Measurements from ENCODE around the gene JUN.

Gene JUN

DNA sequence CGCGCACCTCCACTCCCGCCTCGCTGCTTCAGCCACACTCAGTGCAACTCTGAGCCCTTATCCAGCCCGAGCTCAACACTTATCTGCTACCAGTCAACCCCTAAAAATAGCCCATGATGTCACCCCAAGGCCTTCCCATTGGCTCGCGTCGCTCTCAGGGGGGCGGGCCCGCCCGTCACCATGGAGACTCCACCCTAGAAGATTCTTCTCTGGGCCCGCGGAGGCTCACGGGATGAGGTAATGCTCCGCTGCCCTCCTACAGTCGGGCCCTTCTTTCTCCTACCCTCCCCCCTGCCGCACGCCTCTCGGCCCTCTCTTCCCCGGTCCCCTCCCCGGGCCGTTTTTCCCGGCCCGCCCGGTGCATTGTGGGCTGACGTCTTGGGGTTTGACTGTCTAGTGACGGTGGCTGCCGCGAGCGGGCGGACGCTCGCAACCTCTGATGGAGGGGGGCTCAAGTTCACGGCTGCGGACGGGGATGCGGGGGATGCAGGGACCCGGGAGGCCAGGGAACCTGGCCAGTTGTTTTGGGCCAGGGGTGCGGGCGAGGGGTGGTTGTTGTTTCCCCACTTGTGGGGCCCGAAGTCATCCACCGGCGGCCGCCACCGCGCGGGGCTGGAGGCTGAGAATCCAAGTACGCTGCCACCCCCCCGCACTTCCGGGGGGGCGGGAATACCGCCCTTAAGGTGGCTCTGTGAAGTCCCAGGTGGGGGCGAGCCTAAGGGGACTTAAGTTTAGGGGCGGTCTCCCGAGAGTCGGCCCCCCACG lies at the start of gene JUN:
JUN (minus strand) TSS at position 55 of the 765 bp plus-strand sequence. CDS start 977 bp downstream, outside the sequence.
- H3K4me1 ChIP-seq (ENCODE audit: control insufficient read depth, insufficient read depth, low read length): peaks cover 3% of the 10 kb centered on the region
- H3K4me3 ChIP-seq (ENCODE audit: low read length): peak within 1 kb of the TSS; percentile 98
- peak within 1 kb of the TSS; percentile 100 for H3K27ac ChIP-seq (ENCODE audit: low read depth, low read length)
- peak within 1 kb of the TSS; percentile 100 for H3K9ac ChIP-seq (ENCODE audit: low read length)
- H3K36me3 ChIP-seq (ENCODE audit: control insufficient read depth, insufficient read depth, low read length): peaks cover 11% of the 10 kb centered on the region
- H3K27me3 ChIP-seq (ENCODE audit: control insufficient read depth, insufficient read depth, low read length): no peaks in the 10 kb centered on the region

DNA sequence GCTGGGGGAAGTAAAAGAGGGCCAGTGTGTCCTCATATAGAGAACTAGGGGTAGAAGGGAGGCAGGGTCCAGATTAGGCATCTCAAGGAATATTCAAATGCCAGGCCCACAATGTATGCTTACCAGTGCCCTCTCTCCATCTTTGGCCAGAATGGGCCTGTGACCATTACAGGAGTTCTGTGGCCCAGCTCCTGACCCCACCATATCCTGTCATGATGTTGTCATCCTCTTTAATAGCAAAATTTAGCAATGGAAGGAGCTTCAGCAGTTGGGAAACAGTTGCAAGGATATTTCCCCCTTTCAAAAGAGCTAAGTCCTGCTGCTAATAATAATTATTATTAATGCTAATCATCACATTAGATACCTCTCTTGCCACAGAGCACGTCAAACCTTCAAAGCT lies 49.3 kb upstream of the JUN start:
- Histone ChIP-seq H3K4me1 (ENCODE audit: control insufficient read depth, insufficient read depth, low read length) (no peaks in the 10 kb centered on the region), H3K9ac (ENCODE audit: low read length) (no peak overlapping the region), H3K36me3 (ENCODE audit: control insufficient read depth, insufficient read depth, low read length) (no peaks in the 10 kb centered on the region), H3K27ac (ENCODE audit: low read depth, low read length) (no peak overlapping the region), H3K27me3 (ENCODE audit: control insufficient read depth, insufficient read depth, low read length) (no peaks in the 10 kb centered on the region), H3K4me3 (ENCODE audit: low read length) (no peak overlapping the region)

DNA sequence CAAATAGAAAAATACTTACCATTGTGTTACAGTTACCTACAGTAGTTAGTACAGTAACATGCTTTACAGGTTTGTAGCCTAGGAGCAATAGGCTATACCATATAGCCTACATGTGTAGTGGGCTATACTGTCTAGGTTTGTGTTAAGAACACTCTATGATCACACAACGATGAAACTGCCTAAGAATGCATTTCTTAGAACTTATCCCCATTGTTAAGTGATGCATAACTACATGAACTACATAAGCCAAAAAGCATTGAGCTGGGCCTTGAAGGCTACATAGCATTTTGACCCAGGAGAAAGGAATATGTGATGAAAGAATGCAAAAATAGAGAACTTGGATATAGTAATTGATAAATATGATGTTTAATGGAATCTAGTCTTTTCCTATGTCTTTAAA lies 46.4 kb upstream of the JUN start:
- Histone ChIP-seq H3K4me1 (ENCODE audit: control insufficient read depth, insufficient read depth, low read length) (no peaks in the 10 kb centered on the region), H3K27ac (ENCODE audit: low read depth, low read length) (no peak overlapping the region), H3K36me3 (ENCODE audit: control insufficient read depth, insufficient read depth, low read length) (no peaks in the 10 kb centered on the region), H3K27me3 (ENCODE audit: control insufficient read depth, insufficient read depth, low read length) (no peaks in the 10 kb centered on the region), H3K4me3 (ENCODE audit: low read length) (no peak overlapping the region), H3K9ac (ENCODE audit: low read length) (no peak overlapping the region)

DNA sequence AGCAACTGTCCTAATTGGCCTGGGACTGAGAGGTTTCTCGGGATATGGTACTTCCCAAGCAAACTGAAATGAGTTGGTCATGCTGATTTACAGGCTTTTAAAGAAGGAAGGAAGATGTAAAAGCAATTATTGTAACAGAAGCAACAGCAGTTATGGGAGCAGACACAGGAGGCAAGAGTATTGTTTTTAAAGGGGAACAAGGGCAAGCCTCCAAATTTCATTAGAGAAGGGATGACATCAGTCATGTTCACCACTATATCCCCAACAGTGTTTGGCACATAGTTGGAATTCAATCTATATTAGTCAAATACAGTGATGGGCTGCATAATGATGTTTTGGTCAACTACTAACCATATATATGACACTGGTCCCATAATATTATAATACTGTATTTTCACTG lies 46.0 kb upstream of the JUN start:
- Histone ChIP-seq H3K36me3 (ENCODE audit: control insufficient read depth, insufficient read depth, low read length) (no peaks in the 10 kb centered on the region), H3K9ac (ENCODE audit: low read length) (no peak overlapping the region), H3K27ac (ENCODE audit: low read depth, low read length) (no peak overlapping the region), H3K4me3 (ENCODE audit: low read length) (no peak overlapping the region), H3K27me3 (ENCODE audit: control insufficient read depth, insufficient read depth, low read length) (no peaks in the 10 kb centered on the region), H3K4me1 (ENCODE audit: control insufficient read depth, insufficient read depth, low read length) (no peaks in the 10 kb centered on the region)

DNA sequence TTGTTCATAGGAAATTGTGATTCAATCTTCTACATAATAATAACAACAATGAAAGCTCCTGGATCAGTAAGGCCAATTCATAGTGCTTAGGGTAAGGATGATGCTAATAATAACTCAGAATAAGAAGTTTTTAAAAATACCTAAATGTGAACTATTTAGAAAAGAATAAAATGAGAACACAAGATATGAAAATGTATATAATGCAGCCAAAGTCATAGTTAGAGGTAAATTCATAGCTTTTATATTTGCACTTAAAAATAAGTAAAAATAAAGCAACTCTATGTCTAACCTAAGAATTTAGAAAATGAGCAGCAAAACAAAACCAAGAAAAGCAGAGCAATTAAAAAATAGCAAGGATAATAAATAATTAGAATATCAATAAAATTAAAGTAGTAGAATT lies 43.5 kb upstream of the JUN start:
- Histone ChIP-seq H3K4me1 (ENCODE audit: control insufficient read depth, insufficient read depth, low read length) (no peaks in the 10 kb centered on the region), H3K27ac (ENCODE audit: low read depth, low read length) (no peak overlapping the region), H3K27me3 (ENCODE audit: control insufficient read depth, insufficient read depth, low read length) (no peaks in the 10 kb centered on the region), H3K36me3 (ENCODE audit: control insufficient read depth, insufficient read depth, low read length) (no peaks in the 10 kb centered on the region), H3K9ac (ENCODE audit: low read length) (no peak overlapping the region), H3K4me3 (ENCODE audit: low read length) (no peak overlapping the region)

DNA sequence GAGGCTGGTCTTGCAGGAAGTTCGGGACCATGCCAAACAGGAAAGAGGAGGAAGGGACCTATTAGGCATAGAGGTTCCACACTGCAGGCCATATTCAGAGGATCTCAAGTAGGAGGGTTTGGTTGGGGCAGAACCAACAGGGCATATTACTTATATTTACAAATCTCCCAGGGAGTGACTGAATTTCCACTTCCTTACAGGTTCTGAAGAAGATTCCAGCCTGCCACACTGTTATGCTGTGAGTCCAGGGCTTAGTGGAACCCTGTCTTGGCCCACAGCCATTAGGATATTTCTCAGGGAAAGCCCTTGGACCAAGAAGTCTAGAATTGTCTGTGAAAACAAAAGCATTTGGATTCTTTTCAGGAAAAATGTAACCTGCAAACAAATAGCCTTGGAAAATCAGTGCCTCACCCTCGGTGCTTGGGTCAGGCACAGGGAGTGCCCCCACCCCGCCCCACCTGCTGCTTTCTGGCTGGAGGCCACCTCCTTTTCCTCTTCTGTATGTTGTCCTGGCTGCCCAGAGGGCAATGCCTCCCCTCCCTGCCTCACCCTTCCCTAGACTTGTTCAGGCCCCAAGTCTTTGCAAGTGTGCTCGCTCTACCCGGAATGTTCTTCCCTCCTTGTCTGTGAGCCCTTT lies 41.0 kb upstream of the JUN start:
- Histone ChIP-seq H3K9ac (ENCODE audit: low read length) (no peak overlapping the region), H3K4me1 (ENCODE audit: control insufficient read depth, insufficient read depth, low read length) (no peaks in the 10 kb centered on the region), H3K36me3 (ENCODE audit: control insufficient read depth, insufficient read depth, low read length) (no peaks in the 10 kb centered on the region), H3K27ac (ENCODE audit: low read depth, low read length) (no peak overlapping the region), H3K4me3 (ENCODE audit: low read length) (no peak overlapping the region), H3K27me3 (ENCODE audit: control insufficient read depth, insufficient read depth, low read length) (no peaks in the 10 kb centered on the region)

DNA sequence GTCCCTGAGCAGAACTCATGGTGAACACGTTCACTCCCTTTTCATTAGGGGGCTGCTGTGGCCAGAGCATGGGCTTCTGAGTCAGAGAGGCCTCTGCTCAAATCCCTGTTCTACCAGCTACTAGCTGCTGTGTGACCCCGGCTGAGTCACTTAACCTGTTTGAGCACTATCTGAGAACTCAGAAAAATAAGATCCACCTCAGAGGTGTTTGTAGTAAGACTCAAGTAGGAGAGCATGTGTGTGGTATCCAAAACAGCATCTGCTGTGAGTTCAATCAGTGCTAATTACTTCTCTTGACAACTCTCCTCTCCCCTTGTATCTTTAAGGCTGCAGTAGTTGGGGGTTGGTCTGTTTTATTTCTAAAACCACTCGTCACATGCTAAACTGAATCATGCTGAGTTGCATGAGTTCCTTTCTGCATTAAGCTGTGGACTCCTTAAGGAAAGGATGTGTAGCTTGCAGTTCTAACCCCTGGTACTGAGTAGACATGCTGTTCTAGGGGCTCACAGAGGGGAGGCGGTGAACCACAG lies 39.7 kb upstream of the JUN start:
- Histone ChIP-seq H3K36me3 (ENCODE audit: control insufficient read depth, insufficient read depth, low read length) (no peaks in the 10 kb centered on the region), H3K9ac (ENCODE audit: low read length) (no peak overlapping the region), H3K27me3 (ENCODE audit: control insufficient read depth, insufficient read depth, low read length) (no peaks in the 10 kb centered on the region), H3K4me1 (ENCODE audit: control insufficient read depth, insufficient read depth, low read length) (no peaks in the 10 kb centered on the region), H3K4me3 (ENCODE audit: low read length) (no peak overlapping the region), H3K27ac (ENCODE audit: low read depth, low read length) (no peak overlapping the region)

DNA sequence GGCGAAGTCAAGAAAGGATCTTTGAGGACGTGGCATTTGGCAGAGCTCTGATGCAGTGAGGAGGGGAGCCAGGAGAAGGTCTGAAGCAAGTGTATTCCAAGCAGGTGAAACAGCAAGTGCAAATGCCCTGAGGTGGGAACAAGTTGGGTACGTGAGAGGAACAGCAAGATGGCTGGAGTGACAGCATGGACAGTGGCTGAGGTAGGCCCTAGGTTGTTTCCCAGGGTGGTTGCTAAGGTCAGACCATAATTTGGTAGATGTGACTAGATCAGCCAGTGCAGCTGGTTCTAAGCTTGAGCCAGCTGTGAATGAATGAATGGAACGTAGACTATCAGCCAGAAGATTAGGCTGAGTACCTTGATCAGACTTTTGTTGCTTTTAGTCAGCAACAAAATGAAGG lies 37.5 kb upstream of the JUN start:
- Histone ChIP-seq H3K9ac (ENCODE audit: low read length) (no peak overlapping the region), H3K4me3 (ENCODE audit: low read length) (no peak overlapping the region), H3K27ac (ENCODE audit: low read depth, low read length) (no peak overlapping the region), H3K27me3 (ENCODE audit: control insufficient read depth, insufficient read depth, low read length) (no peaks in the 10 kb centered on the region), H3K4me1 (ENCODE audit: control insufficient read depth, insufficient read depth, low read length) (peaks cover 3% of the 10 kb centered on the region), H3K36me3 (ENCODE audit: control insufficient read depth, insufficient read depth, low read length) (no peaks in the 10 kb centered on the region)

DNA sequence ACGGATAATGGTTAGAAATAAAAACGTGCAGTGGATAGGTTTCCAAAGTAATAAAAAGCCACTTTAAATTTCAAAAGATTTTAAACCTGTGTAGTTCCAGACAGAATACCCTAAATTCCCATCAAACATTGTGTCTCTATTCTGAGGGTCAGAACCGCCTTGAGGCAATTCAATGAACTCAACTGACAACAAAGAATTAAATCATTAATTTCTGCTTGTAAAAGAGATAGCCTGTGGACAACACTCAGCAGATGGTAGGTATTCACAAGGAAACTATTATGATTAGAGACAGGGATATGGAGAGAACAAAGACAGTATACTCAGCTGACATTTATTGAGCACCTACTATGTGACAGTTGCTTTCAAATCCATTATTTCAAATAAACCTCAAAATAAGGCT lies 35.1 kb upstream of the JUN start:
- Histone ChIP-seq H3K4me1 (ENCODE audit: control insufficient read depth, insufficient read depth, low read length) (peaks cover 6% of the 10 kb centered on the region), H3K9ac (ENCODE audit: low read length) (no peak overlapping the region), H3K27ac (ENCODE audit: low read depth, low read length) (no peak overlapping the region), H3K4me3 (ENCODE audit: low read length) (no peak overlapping the region), H3K27me3 (ENCODE audit: control insufficient read depth, insufficient read depth, low read length) (no peaks in the 10 kb centered on the region), H3K36me3 (ENCODE audit: control insufficient read depth, insufficient read depth, low read length) (no peaks in the 10 kb centered on the region)

DNA sequence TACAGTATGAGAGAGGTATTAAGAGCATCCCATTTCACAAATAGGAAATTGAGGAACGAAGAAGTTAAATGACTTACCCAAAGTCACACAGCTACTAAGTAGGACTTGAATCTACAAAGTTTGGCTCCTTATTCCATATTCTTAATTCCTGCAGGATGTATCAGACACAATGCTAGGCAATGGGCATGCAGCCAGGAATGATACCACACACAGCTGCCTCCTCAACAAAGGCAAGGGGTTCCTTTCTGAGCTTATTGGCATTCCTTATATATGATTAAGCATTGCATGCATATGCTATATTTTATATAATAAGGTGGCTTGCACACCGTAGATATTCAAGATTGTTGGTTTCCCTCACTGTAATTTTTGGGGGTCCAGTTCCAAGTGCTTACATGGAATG lies 34.2 kb upstream of the JUN start:
- no peak overlapping the region for H3K4me3 ChIP-seq (ENCODE audit: low read length)
- H3K36me3 ChIP-seq (ENCODE audit: control insufficient read depth, insufficient read depth, low read length): no peaks in the 10 kb centered on the region
- no peak overlapping the region for H3K9ac ChIP-seq (ENCODE audit: low read length)
- H3K27me3 ChIP-seq (ENCODE audit: control insufficient read depth, insufficient read depth, low read length): no peaks in the 10 kb centered on the region
- H3K4me1 ChIP-seq (ENCODE audit: control insufficient read depth, insufficient read depth, low read length): peaks cover 6% of the 10 kb centered on the region
- no peak overlapping the region for H3K27ac ChIP-seq (ENCODE audit: low read depth, low read length)

DNA sequence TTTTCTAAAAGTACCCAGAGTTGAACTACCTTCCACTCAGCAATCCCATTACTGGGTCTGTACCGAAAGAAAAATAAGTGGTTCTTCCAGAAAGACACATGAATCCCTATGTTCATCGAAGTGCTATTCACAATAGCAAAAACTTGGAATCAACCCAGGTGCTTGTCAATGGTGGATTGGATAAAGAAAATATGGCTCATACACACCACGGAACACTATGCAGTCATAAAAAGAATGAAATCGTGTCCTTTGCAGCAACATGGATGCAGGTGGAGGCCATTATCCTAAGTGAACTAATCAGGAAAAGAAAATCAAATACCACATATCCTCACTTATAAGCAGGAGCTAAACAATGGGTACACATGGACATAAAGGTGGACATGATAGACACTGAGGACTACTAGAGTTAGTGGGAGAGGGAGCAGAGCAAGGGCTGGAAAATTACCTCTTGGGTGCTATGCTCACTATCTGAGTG lies 32.9 kb upstream of the JUN start:
- Histone ChIP-seq H3K36me3 (ENCODE audit: control insufficient read depth, insufficient read depth, low read length) (no peaks in the 10 kb centered on the region), H3K27ac (ENCODE audit: low read depth, low read length) (peak overlapping the region; percentile 97), H3K4me3 (ENCODE audit: low read length) (peak overlapping the region; percentile 63), H3K9ac (ENCODE audit: low read length) (peak overlapping the region; percentile 80), H3K27me3 (ENCODE audit: control insufficient read depth, insufficient read depth, low read length) (no peaks in the 10 kb centered on the region), H3K4me1 (ENCODE audit: control insufficient read depth, insufficient read depth, low read length) (peaks cover 6% of the 10 kb centered on the region)

DNA sequence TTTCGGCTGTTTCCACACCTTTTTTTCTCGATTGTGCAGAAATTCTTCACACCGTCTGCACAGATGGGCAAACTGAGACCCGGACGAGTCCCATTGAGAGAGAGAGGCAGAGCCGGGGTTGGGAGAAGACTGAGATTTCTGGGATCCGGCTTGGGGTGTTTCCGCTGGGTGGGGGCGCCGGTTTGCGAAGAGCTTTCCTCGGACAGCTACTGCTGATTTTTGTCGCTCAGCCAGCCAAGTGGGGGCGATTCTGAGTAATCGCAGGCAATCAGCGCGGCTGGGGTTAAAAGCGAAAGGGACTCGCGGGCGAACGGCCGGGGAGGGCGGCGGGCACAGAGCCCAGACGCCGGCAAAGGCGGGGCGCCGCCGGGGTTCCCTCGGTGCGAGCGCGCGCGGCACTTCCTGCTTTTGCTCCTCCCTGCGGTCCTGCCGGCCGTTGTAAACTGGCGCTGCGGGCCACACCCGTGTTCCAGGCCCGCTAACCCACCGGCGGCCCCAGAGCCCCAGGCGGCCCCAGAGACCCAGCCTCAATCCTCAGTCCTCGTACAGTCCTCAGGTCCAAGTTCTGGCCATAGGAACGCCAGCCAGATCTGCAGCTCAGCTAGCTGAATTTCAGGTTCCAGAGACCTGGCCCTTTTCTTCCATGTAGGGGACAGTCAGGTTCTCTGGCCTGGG lies 32.4 kb upstream of the JUN start:
- Histone ChIP-seq H3K9ac (ENCODE audit: low read length) (peak overlapping the region; percentile 82), H3K27ac (ENCODE audit: low read depth, low read length) (peak overlapping the region; percentile 97), H3K36me3 (ENCODE audit: control insufficient read depth, insufficient read depth, low read length) (no peaks in the 10 kb centered on the region), H3K4me1 (ENCODE audit: control insufficient read depth, insufficient read depth, low read length) (peaks cover 6% of the 10 kb centered on the region), H3K4me3 (ENCODE audit: low read length) (peak overlapping the region; percentile 86), H3K27me3 (ENCODE audit: control insufficient read depth, insufficient read depth, low read length) (no peaks in the 10 kb centered on the region)

Data from rectal smooth muscle tissue (tissue), 1 donor.